ENCODE data around the gene ADGRL3.

Gene ADGRL3

GRCh38 chr4:61531188-61531587, 331.1 kb downstream of the ADGRL3 start:
- DNase-seq (ENCODE audit: low read depth in 1 of 2, low spot score in 1 of 2) = no peak

- no peak for DNase-seq (ENCODE audit: low read depth in 1 of 2, low spot score in 1 of 2)
Measured at GRCh38 chr4:61532336-61533000, 332.3 kb downstream of the ADGRL3 start.

- DNase-seq (ENCODE audit: low read depth in 1 of 2, low spot score in 1 of 2) = no peak
Measured at GRCh38 chr4:61533140-61533539, 333.0 kb downstream of the ADGRL3 start.

- no peak for DNase-seq (ENCODE audit: low read depth in 1 of 2, low spot score in 1 of 2)
Measured at GRCh38 chr4:61540944-61541343, 340.8 kb downstream of the ADGRL3 start.

GRCh38 chr4:61541459-61541858, 341.3 kb downstream of the ADGRL3 start:
- no peak for DNase-seq (ENCODE audit: low read depth in 1 of 2, low spot score in 1 of 2)

- DNase-seq (ENCODE audit: low read depth in 1 of 2, low spot score in 1 of 2) = no peak
Measured at GRCh38 chr4:61543976-61544375, 343.9 kb downstream of the ADGRL3 start.

- DNase-seq (ENCODE audit: low read depth in 1 of 2, low spot score in 1 of 2) = no peak
Measured at GRCh38 chr4:61545902-61546480, 345.9 kb downstream of the ADGRL3 start.

- no peak for DNase-seq (ENCODE audit: low read depth in 1 of 2, low spot score in 1 of 2)
Measured at GRCh38 chr4:61549336-61549735, 349.2 kb downstream of the ADGRL3 start.

- DNase-seq (ENCODE audit: low read depth in 1 of 2, low spot score in 1 of 2) = no peak
Measured at GRCh38 chr4:61553557-61554125, 353.5 kb downstream of the ADGRL3 start.

GRCh38 chr4:61555789-61556188, 355.7 kb downstream of the ADGRL3 start:
- DNase-seq (ENCODE audit: low read depth in 1 of 2, low spot score in 1 of 2) = no peak

GRCh38 chr4:61556277-61556676, 356.2 kb downstream of the ADGRL3 start:
- DNase-seq (ENCODE audit: low read depth in 1 of 2, low spot score in 1 of 2) = no peak

GRCh38 chr4:61559396-61559795, 359.3 kb downstream of the ADGRL3 start:
- no peak for DNase-seq (ENCODE audit: low read depth in 1 of 2, low spot score in 1 of 2)

GRCh38 chr4:61561028-61561427, 360.9 kb downstream of the ADGRL3 start:
- no peak for DNase-seq (ENCODE audit: low read depth in 1 of 2, low spot score in 1 of 2)

- no peak for DNase-seq (ENCODE audit: low read depth in 1 of 2, low spot score in 1 of 2)
Measured at GRCh38 chr4:61571761-61572559, 371.8 kb downstream of the ADGRL3 start.

- DNase-seq (ENCODE audit: low read depth in 1 of 2, low spot score in 1 of 2) = no peak
Measured at GRCh38 chr4:61575796-61576195, 375.7 kb downstream of the ADGRL3 start.

- no peak for DNase-seq (ENCODE audit: low read depth in 1 of 2, low spot score in 1 of 2)
Measured at GRCh38 chr4:61579786-61580185, 379.7 kb downstream of the ADGRL3 start.

- DNase-seq (ENCODE audit: low read depth in 1 of 2, low spot score in 1 of 2) = no peak
Measured at GRCh38 chr4:61580721-61581377, 380.7 kb downstream of the ADGRL3 start.

- no peak for DNase-seq (ENCODE audit: low read depth in 1 of 2, low spot score in 1 of 2)
Measured at GRCh38 chr4:61583696-61584095, 383.6 kb downstream of the ADGRL3 start.

- DNase-seq (ENCODE audit: low read depth in 1 of 2, low spot score in 1 of 2) = no peak
Measured at GRCh38 chr4:61588621-61589402, 388.7 kb downstream of the ADGRL3 start.

GRCh38 chr4:61590881-61591280, 390.8 kb downstream of the ADGRL3 start:
- DNase-seq (ENCODE audit: low read depth in 1 of 2, low spot score in 1 of 2) = no peak
